HEK293 (cell line): ENCODE results near the gene ANKRD65.
"Not testable (repeated sequence)": the region's sequence is repeated elsewhere in the genome, so short reads cannot be mapped to it uniquely, and the experiment has no call there.

Experiments used
- CTCF ChIA-PET: fragments of 350-600 bp; formaldehyde crosslinking; extraction: SDS; loops from one replicate; lab custom pipeline; 2021; ENCODE audit warnings: antibody characterized with exemption; lab: Yijun Ruan, JAX
- POLR2A ChIA-PET: fragments of 300-600 bp; formaldehyde crosslinking; extraction: SDS; loops from one replicate; lab custom pipeline; 2020; ENCODE audit warnings: antibody characterized with exemption, inconsistent platforms; lab: Yijun Ruan, JAX
- H3K27ac ChIP-seq: fragments of 200-500 bp; sonication (Bioruptor generic); 2 replicates; pipeline ENCODE4 v1.5.1; 2014; ENCODE audit warnings: low read depth, low read length, control low read depth, inconsistent platforms; ENCODE audit errors: extremely low read depth
- H3K36me3 ChIP-seq, 2 experiments: fragments of 200-500 bp in 1 of 2; sonication (Bioruptor generic) in 1 of 2; 1 replicate in 1 of 2; 2 replicates in 1 of 2; pipeline ENCODE4 v1.5.1; 2014 to 2017; ENCODE audit warnings: inconsistent platforms in 2 of 2, low read length in 2 of 2; ENCODE audit not compliant: control insufficient read depth in 2 of 2, insufficient read depth in 1 of 2
- H3K4me1 ChIP-seq: fragments of 200-500 bp; sonication (Bioruptor generic); 2 replicates; pipeline ENCODE4 v1.5.1; 2014; ENCODE audit warnings: mild to moderate bottlenecking, low read length, inconsistent platforms; ENCODE audit not compliant: control insufficient read depth, insufficient read depth
- H3K4me3 ChIP-seq: 2 replicates; pipeline ENCODE4 v1.5.1; 2011; ENCODE audit warnings: low read depth, mild to moderate bottlenecking, control low read depth, low read length, moderate library complexity
- H3K9me3 ChIP-seq: fragments of 200-500 bp; sonication (Bioruptor generic); 2 replicates; pipeline ENCODE4 v1.5.1; 2014; ENCODE audit warnings: low read depth, low read length, inconsistent platforms; ENCODE audit not compliant: control insufficient read depth, insufficient read depth
- HOXD13 ChIP-seq: sonication (generic); formaldehyde crosslinking; IDR thresholded peaks from 2 replicates; pipeline ENCODE4 v1.8.0; 2022; ENCODE audit warnings: missing genetic modification reagents, borderline replicate concordance
- PRDM1 ChIP-seq: fragments of 450-650 bp; formaldehyde crosslinking; IDR thresholded peaks from 2 replicates; pipeline ENCODE4; 2016; ENCODE audit warnings: missing biosample characterization, missing genetic modification characterization
- SCRT2 ChIP-seq: fragments of 450-650 bp; formaldehyde crosslinking; IDR thresholded peaks from 2 replicates; pipeline ENCODE4 v1.5.1; 2016; ENCODE audit warnings: missing biosample characterization, missing genetic modification characterization
- ZBTB1 ChIP-seq: fragments of 450-650 bp; formaldehyde crosslinking; IDR thresholded peaks from 2 replicates; pipeline ENCODE4 v1.5.1; 2016; ENCODE audit warnings: missing biosample characterization, missing genetic modification characterization
- ZNF184 ChIP-seq: fragments of 450-650 bp; IDR thresholded peaks from 2 replicates; pipeline ENCODE4 v1.5.1; 2018; ENCODE audit warnings: missing biosample characterization, mild to moderate bottlenecking, missing genetic modification characterization
- ZNF239 ChIP-seq: fragments of 450-650 bp; formaldehyde crosslinking; IDR thresholded peaks from 2 replicates; pipeline ENCODE4 v1.5.1; 2016; ENCODE audit warnings: missing biosample characterization, missing genetic modification characterization
- ZNF302 ChIP-seq: fragments of 450-650 bp; formaldehyde crosslinking; IDR thresholded peaks from 2 replicates; pipeline ENCODE4 v1.5.1; 2016; ENCODE audit warnings: missing biosample characterization, missing genetic modification characterization, low read depth
- ZNF610 ChIP-seq: fragments of 450-650 bp; formaldehyde crosslinking; IDR thresholded peaks from 2 replicates; pipeline ENCODE4 v1.5.1; 2016; ENCODE audit warnings: missing biosample characterization, missing genetic modification characterization, borderline replicate concordance
- ZNF677 ChIP-seq: fragments of 450-650 bp; IDR thresholded peaks from 2 replicates; pipeline ENCODE4 v1.5.0; 2018; ENCODE audit warnings: missing biosample characterization, mild to moderate bottlenecking, missing genetic modification characterization, moderate library complexity
- ZNF785 ChIP-seq: fragments of 450-650 bp; formaldehyde crosslinking; IDR thresholded peaks from 2 replicates; pipeline ENCODE4 v1.5.1; 2016; ENCODE audit warnings: missing biosample characterization, missing genetic modification characterization
- ZNF791 ChIP-seq: fragments of 450-650 bp; formaldehyde crosslinking; IDR thresholded peaks from 2 replicates; pipeline ENCODE4 v1.5.1; 2016; ENCODE audit warnings: missing biosample characterization, missing genetic modification characterization
- TF ChIP-seq, protein P1 (sequence below): fragments of 450-650 bp; formaldehyde crosslinking; IDR thresholded peaks from 2 replicates; pipeline ENCODE4 v1.5.1; 2016; ENCODE audit warnings: missing biosample characterization, missing genetic modification characterization
- TF ChIP-seq, protein P2 (sequence below): fragments of 450-650 bp; formaldehyde crosslinking; optimal IDR thresholded peaks from 2 replicates; pipeline ENCODE3; 2016; ENCODE audit warnings: missing biosample characterization, mild to moderate bottlenecking, missing genetic modification characterization
- TF ChIP-seq, protein P3 (sequence below): fragments of 450-650 bp; formaldehyde crosslinking; IDR thresholded peaks from 2 replicates; pipeline ENCODE4 v1.5.1; 2017; ENCODE audit warnings: missing biosample characterization, missing genetic modification characterization

The ANKRD65 gene

DNA sequence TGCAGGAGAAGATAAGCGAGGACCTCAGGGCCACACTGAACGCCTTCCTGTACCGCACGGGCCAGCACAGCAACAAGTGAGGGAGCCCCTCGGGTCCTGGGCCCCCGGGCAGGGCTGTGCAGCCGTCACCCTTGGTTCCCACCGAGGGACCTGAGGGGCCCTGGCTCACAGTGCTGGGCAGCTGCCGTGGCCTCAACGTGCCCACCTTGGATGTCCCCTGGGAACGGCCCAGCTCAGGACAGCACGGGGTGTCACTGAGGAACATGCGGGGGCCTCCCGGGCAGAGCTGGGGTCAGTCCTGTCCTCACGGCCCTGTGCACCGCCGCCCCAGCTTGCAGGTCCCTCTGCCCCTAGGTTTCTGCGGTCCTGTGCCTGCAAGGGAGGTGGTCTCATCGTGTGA, 38.1 kb upstream of the ANKRD65 start:
- H3K4me1 ChIP-seq, CTCF ChIA-PET, H3K9me3 ChIP-seq, H3K4me3 ChIP-seq, H3K36me3 ChIP-seq, POLR2A ChIA-PET, H3K27ac ChIP-seq: not testable (repeated sequence)
- 0 out of 2 replicates have a peak, but pooled peaks have one; percentile 13 for TF ChIP-seq SCRT2 (tag by site-specific recombination)

DNA sequence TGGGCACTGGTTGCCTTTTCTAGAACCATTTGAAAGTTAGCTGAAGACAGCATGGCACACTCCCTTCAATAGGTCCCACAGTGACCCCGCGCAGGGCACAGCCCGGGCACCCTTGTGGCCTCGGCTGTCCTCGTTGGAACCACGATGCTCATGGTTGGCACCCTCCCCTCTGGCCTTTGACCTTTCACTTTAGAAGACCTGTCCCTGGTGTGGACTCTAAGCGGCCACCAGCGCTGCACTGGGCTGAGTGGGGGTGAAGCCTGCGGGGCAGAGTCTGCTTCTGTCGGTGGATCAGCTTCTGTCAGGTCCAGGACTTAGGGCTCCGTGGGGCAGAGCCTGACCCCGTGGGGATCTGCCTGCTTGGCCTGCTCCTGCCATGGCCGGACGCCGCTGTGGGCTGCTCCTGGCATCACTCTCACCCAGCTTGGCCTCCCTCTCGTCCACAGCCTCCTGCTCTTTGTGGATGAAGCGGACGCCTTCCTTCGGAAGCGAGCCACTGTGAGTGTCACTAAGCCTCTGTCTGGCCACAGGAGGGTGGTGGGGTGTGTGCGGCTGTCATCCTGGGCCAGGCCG, 35.7 kb upstream of the ANKRD65 start:
- POLR2A ChIA-PET = interaction anchor here (0.8 kb wide), 1 partner anchor 46 kb away, joined by 3 read pairs; no protein-coding TSS in a partner anchor
- H3K4me1 ChIP-seq, CTCF ChIA-PET, H3K36me3 ChIP-seq, H3K9me3 ChIP-seq, H3K27ac ChIP-seq, H3K4me3 ChIP-seq: not testable (repeated sequence)

DNA sequence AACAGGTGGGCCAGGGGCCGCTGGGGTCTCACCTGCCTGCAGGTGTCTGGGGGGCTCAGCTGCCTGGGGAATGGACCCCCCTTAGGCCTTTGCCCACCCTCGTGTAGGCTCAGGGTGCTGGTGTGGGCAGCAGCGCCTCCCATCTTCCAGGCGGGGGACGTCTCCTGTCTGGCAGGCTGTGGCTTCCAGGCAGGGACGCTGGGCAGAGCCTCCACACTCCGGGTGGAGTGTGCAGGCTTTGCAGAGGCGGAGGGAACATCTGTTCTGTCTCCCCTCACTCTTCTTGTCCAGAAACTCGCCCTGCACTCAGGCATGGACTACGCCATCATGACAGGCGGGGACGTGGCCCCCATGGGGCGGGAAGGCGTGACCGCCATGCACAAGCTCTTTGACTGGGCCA, 34.9 kb upstream of the ANKRD65 start:
- not testable (repeated sequence) for H3K4me3 ChIP-seq

DNA sequence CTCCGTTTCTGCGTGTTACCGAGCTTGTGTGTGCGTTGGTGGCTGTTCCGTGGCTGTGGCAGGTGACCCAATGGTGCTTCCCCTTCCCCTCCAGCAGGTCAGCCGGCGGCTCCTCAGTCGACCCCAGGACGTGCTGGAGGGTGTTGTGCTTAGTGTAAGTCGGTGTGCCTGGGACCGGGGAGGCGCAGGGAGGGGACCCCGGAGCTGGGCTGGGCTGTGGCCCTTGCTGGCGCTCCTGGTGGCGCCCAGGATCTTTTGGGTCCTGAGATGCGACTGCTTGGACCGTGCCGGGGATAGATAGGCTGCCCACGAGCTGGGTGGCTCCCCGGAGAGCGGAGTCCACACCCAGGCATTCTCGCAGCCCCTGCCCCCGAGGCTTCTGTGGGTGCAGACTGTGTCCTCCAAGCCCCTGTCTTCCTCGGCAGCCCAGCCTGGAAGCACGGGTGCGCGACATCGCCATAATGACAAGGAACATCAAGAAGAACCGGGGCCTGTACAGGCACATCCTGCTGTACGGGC, 34.3 kb upstream of the ANKRD65 start:
- POLR2A ChIA-PET = interaction anchor here (0.7 kb wide), 1 partner anchor 68 kb away, joined by 4 read pairs; no protein-coding TSS in a partner anchor

More for the DNA sequence above, 34.9 kb upstream of the ANKRD65 start:
- CTCF ChIA-PET, POLR2A ChIA-PET, H3K27ac ChIP-seq, H3K9me3 ChIP-seq, H3K36me3 ChIP-seq, H3K4me1 ChIP-seq: not testable (repeated sequence)

More for the DNA sequence above, 34.3 kb upstream of the ANKRD65 start:
- H3K27ac ChIP-seq = no peak overlapping the region
- H3K36me3 ChIP-seq = no peaks in the 10 kb centered on the region
- CTCF ChIA-PET = interaction anchor here (1.2 kb wide), 1 partner anchor 14 kb away, joined by 6 read pairs; no protein-coding TSS in a partner anchor
- no peaks in the 10 kb centered on the region for H3K4me1 ChIP-seq
- H3K9me3 ChIP-seq = no peaks in the 10 kb centered on the region
- H3K4me3 ChIP-seq = no peak overlapping the region
- TF ChIP-seq ZBTB1 (tag by site-specific recombination) (no peak), ZNF677 (no peak), ZNF302 (no peak), ZNF610 (tag by site-specific recombination) (no peak), ZNF785 (no peak), ZNF239 (no peak), PRDM1 (tag by site-specific recombination) (no peak), HOXD13 (CRISPR knock-in tag) (no peak), ZNF184 (no peak), ZNF791 (tag by site-specific recombination) (no peak)
- TF ChIP-seq, protein P1, sequence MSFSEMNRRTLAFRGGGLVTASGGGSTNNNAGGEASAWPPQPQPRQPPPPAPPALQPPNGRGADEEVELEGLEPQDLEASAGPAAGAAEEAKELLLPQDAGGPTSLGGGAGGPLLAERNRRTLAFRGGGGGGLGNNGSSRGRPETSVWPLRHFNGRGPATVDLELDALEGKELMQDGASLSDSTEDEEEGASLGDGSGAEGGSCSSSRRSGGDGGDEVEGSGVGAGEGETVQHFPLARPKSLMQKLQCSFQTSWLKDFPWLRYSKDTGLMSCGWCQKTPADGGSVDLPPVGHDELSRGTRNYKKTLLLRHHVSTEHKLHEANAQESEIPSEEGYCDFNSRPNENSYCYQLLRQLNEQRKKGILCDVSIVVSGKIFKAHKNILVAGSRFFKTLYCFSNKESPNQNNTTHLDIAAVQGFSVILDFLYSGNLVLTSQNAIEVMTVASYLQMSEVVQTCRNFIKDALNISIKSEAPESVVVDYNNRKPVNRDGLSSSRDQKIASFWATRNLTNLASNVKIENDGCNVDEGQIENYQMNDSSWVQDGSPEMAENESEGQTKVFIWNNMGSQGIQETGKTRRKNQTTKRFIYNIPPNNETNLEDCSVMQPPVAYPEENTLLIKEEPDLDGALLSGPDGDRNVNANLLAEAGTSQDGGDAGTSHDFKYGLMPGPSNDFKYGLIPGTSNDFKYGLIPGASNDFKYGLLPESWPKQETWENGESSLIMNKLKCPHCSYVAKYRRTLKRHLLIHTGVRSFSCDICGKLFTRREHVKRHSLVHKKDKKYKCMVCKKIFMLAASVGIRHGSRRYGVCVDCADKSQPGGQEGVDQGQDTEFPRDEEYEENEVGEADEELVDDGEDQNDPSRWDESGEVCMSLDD = no peak
- TF ChIP-seq, protein P2, sequence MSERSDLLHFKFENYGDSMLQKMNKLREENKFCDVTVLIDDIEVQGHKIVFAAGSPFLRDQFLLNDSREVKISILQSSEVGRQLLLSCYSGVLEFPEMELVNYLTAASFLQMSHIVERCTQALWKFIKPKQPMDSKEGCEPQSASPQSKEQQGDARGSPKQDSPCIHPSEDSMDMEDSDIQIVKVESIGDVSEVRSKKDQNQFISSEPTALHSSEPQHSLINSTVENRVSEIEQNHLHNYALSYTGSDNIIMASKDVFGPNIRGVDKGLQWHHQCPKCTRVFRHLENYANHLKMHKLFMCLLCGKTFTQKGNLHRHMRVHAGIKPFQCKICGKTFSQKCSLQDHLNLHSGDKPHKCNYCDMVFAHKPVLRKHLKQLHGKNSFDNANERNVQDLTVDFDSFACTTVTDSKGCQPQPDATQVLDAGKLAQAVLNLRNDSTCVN (tag by site-specific recombination) = no peak
- TF ChIP-seq, protein P3, sequence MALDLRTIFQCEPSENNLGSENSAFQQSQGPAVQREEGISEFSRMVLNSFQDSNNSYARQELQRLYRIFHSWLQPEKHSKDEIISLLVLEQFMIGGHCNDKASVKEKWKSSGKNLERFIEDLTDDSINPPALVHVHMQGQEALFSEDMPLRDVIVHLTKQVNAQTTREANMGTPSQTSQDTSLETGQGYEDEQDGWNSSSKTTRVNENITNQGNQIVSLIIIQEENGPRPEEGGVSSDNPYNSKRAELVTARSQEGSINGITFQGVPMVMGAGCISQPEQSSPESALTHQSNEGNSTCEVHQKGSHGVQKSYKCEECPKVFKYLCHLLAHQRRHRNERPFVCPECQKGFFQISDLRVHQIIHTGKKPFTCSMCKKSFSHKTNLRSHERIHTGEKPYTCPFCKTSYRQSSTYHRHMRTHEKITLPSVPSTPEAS = no peak
- TF ChIP-seq, all 188 proteins: peak for 0
